NCI-H226 (cell line): Measurements from ENCODE around the gene PANX3.

ENCODE experiments used
- DNase-seq: peaks from one replicate; pipeline ENCODE4 v3.0.0-alpha.2; 2015

PANX3 gene

DNA sequence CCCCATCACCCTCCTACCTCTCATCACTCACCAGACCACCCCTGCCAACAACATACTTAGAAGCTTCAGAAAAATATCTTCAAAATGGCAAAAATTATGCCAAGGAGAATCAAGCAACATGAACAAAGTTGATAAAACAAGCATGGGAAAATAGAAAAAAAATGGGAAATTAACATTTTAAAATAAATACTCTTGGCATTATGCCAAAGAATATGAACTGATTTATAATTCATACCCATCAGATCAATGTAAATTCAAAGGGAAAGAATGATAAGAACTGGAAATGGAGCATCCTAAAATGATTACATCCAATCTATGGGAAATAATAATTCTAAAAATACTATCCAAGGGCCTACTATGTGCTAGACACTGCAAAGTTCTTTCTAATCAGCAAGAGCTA is 50.3 kb downstream of the PANX3 start:
- no peak for DNase-seq

DNA sequence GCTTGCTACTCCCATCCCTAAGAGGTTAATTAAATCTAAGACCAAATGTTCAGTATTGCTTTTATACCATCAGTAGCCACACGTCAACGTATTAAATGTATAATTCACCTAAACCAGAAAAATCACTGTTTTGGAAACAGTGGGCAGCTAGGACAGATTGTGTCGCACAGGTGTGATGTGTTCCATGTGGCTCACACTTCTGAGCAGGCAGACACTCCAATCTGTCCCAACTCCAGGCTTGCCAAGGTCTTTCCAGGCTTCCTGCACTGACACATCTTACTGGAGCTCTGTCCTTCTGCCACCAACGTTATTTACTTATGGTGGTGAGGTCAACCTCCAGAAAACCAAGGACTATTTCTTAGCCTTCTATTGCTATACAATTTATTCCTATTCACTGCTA is 50.9 kb downstream of the PANX3 start:
- DNase-seq: no peak

DNA sequence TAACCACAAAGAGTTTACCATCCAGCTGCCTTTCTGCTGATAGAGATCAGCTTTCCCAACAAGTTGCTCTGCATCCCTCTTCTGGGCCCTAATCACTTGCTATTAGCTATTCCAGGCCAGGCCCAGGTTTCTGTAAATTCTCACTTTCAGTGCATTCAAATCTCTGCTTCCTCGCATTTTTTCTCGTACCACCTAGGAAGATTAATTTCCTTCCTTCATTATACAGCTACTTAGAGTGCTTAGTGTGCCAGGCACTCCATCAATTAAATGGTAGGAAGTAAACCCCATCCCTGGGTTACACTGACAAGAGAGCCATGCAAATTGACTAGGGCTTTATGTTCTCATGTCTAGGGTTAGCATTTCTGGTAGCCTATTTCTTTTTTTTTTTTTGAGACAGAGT is 52.6 kb downstream of the PANX3 start:
- no peak for DNase-seq

DNA sequence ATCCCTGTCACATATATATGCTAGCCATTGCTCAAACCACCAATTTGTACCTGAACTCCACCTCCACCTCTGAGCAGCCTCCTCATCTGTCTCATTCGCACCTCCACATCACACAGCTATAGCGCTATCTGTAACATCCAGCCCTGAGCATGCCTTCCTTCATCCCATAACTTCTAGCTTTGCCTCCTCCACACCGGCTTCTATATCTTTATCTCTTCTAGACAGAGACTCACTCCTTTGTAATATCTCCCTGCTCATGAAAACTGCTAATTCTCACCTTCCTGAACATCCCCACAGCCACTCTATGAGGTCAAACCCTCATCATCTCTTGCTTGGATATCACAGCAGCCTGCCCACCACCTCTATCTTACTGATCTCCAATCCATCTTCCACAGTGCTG is 56.4 kb downstream of the PANX3 start:
- DNase-seq: no peak

DNA sequence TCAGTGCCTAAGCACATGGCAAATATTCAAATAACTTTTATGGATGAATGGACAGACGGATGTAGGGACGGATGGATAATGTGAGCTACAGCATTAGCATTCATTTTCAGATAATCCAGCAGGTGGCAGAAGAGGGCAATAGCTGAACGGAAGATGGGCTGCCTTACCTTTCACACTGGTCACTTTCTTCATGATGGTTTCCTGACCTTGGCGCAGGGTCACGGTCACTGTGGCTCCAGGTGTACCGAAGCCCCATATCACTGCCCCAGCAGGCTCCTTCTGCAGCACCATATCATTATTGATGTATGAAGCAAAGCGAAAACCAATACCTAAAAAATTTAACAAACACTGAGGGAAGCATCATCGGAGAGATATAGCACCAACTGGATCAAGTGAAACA is 58.0 kb downstream of the PANX3 start:
- DNase-seq: no peak
